Stomach (tissue), 9 donors: Measurements from ENCODE around the gene ENPP6. TPM values are rescaled to one million over a fixed set of nuclear protein-coding genes. Genes with fewer than 3 reads are reported as not detected.

Source experiments
- DNase-seq, 2 donors: peaks; one replicate each; pipeline versions ENCODE4 v3.0.0 to v3.0.0-alpha.2; 2013 to 2019
- H3K27ac ChIP-seq, 5 donors: fragments of 200-600 bp in 4 of 5; sonication (generic) in 4 of 5; one replicate each; pipeline ENCODE4 v1.5.1; 2013 to 2019; ENCODE audit warnings: mild to moderate bottlenecking in 1 of 5, moderate library complexity in 1 of 5
- H3K27me3 ChIP-seq, 3 donors: fragments of 200-600 bp; sonication (generic); one replicate each; pipeline ENCODE4 v1.5.1; 2017 to 2019; ENCODE audit warnings: mixed run types in 1 of 3
- H3K36me3 ChIP-seq, 4 donors: fragments of 200-600 bp; sonication (generic); 1 replicate in 3 of 4; 2 replicates in 1 of 4; pipeline ENCODE4 v1.5.1; 2016 to 2019
- H3K4me1 ChIP-seq, 4 donors: fragments of 200-600 bp; sonication (generic); one replicate each; pipeline ENCODE4 v1.5.1; 2016 to 2019
- H3K4me3 ChIP-seq, 4 donors: fragments of 200-600 bp; sonication (generic) in 3 of 4; one replicate each; pipeline ENCODE4 v1.5.1; 2016 to 2019; ENCODE audit warnings: mild to moderate bottlenecking in 1 of 4
- H3K9me3 ChIP-seq, 4 donors: fragments of 200-600 bp; sonication (generic); one replicate each; pipeline ENCODE4 v1.5.1; 2016 to 2019
- EP300 ChIP-seq: sonication (generic); formaldehyde crosslinking; IDR thresholded peaks from one replicate; pipeline ENCODE4 v1.6.1; 2017; ENCODE audit warnings: antibody characterized with exemption
- POLR2A ChIP-seq, 4 donors: fragments of 450-650 bp; IDR thresholded peaks; one replicate each; pipeline ENCODE4 v1.6.1; 2016; ENCODE audit warnings: antibody characterized with exemption in 4 of 4, control low read depth in 2 of 4, mild to moderate bottlenecking in 1 of 4, moderate library complexity in 1 of 4
- POLR2AphosphoS5 ChIP-seq, 3 donors: sonication (generic); formaldehyde crosslinking; IDR thresholded peaks; one replicate each; pipeline ENCODE4 v1.6.1; 2016; ENCODE audit warnings: antibody characterized with exemption in 3 of 3
- WGBS, 5 donors: extraction: QIAGEN DNeasy Blood & Tissue Kit in 3 of 5; methylation state at CpG; one replicate each; pipeline versions ENCODE4 v1.1.5 to v1.1.7; 2013 to 2018; 5-methylcytosine and 5-hydroxymethylcytosine counted together
- intact Hi-C: fragments of 100-400 bp; cut with DNase I; formaldehyde crosslinking; loops from one replicate; pipeline ENCODE4 v1.15.1; 2023; ENCODE audit warnings: low total_unique reads
- polyA plus RNA-seq, 3 donors: library from polyadenylated mRNA; stranded (reverse); fragments of 200-250 nt; gene quantifications; one replicate each; pipeline ENCODE4 v1.2.3, GENCODE V29; 2013
- total RNA-seq, 5 donors: library from RNA; depleted of rRNA; stranded (reverse); fragments of >200 nt; gene quantifications; one replicate each; pipeline versions ENCODE4 v1.1.0 to v1.2.3, GENCODE V29; 2014 to 2016
- TF ChIP-seq, protein P1 (sequence below), 7 experiments: fragments of 450-650 bp in 4 of 7; fragments of 200-600 bp in 3 of 7; sonication (generic) in 3 of 7; IDR thresholded peaks; one replicate each; pipeline ENCODE4 v1.5.1; 2016 to 2019; ENCODE audit warnings: antibody characterized with exemption in 7 of 7, control low read depth in 2 of 7, mild to moderate bottlenecking in 1 of 7
- donor health status: healthy with polysubstance abuse.
- donor health status: Bipolar disorder and iron deficiency.
- donor health status: healthy.

Gene ENPP6
- total and polyA plus RNA-seq, 8 donors: 0.25 to 3.5 (median 0.70) TPM; not detected in 4

DNA sequence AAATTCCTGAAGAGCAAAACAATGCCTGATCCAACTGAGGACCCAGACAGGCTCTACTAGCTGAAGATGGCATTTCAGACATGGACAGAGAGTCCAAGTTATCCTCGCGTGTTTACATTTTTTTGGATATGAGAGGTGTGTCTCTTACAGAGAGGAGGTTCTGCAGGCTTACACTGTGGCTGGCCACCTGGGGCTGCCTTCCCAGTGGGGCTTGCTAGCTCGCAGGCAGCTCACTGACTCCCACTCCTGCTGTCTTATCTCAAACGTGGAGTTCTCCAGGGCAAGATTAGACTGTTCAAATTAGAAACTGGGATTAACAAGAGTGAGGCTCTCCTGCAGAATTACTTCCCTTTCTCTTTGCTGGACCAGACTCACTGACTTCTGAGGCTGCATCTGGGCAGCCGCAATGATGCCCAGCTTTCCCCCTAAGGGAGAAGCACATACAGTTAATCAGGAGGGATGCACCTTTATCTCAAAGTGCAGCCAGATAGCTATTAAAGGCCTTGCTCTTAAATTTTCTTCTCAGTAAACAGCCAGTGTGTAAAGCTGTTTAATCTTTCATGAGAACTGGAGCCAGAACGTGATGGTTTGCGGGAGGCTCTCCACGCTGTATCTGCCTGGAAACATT is 123.0 kb downstream of the ENPP6 start:
- Histone ChIP-seq H3K4me1 (peaks cover 0 to 17% (median 2%) of the 10 kb centered on the region in 4 donors), H3K9me3 (no peaks in the 10 kb centered on the region), H3K27ac (no peak overlapping the region), H3K4me3 (no peak overlapping the region), H3K36me3 (no peaks in the 10 kb centered on the region), H3K27me3 (no peaks in the 10 kb centered on the region)
- intact Hi-C loops: no loop called here
- no peak for DNase-seq
- TF ChIP-seq EP300 (no peak), POLR2AphosphoS5 (IDR thresholded peaks at IDR 0.05) (no peak), POLR2A (IDR thresholded peaks at IDR 0.05) (no peak)
- TF ChIP-seq, protein P1, sequence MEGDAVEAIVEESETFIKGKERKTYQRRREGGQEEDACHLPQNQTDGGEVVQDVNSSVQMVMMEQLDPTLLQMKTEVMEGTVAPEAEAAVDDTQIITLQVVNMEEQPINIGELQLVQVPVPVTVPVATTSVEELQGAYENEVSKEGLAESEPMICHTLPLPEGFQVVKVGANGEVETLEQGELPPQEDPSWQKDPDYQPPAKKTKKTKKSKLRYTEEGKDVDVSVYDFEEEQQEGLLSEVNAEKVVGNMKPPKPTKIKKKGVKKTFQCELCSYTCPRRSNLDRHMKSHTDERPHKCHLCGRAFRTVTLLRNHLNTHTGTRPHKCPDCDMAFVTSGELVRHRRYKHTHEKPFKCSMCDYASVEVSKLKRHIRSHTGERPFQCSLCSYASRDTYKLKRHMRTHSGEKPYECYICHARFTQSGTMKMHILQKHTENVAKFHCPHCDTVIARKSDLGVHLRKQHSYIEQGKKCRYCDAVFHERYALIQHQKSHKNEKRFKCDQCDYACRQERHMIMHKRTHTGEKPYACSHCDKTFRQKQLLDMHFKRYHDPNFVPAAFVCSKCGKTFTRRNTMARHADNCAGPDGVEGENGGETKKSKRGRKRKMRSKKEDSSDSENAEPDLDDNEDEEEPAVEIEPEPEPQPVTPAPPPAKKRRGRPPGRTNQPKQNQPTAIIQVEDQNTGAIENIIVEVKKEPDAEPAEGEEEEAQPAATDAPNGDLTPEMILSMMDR (IDR thresholded peaks at IDR 0.05): no peak
- 40 to 63% (median 56%) methylated on average over 8 of the region's 8 CpGs for WGBS, 5 donors

DNA sequence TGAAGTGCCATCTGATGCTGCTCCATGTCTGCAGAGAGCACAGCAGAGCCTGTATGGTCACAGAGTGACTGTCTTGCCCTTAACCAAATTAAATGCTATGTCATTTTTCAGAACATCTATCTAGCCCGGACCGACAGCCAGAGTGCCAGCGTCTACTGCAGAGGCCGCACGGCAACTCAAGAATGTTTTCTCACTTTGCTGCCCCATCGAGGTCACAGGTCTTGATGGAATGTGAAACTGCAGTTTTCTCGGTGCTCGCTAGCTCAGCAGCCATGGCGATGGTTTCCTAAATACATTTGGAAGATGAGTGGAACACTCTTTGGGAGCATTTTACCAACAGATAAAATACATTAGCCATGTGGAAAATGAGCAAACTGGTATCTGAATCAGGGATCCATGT is 125.7 kb downstream of the ENPP6 start:
- no peak overlapping the region for H3K4me3 ChIP-seq
- H3K4me1 ChIP-seq: peaks cover 0 to 13% (median under 1%) of the 10 kb centered on the region in 4 donors
- no peak overlapping the region for H3K27ac ChIP-seq
- H3K9me3 ChIP-seq: peaks cover 0 to 4% (median 0%) of the 10 kb centered on the region in 4 donors
- intact Hi-C loops: no loop called here
- no peaks in the 10 kb centered on the region for H3K36me3 ChIP-seq
- no peaks in the 10 kb centered on the region for H3K27me3 ChIP-seq
- TF ChIP-seq, protein P1 (IDR thresholded peaks at IDR 0.05): no peak
- no peak for TF ChIP-seq EP300
- no peak for TF ChIP-seq POLR2AphosphoS5 (IDR thresholded peaks at IDR 0.05)
- TF ChIP-seq POLR2A (IDR thresholded peaks at IDR 0.05): no peak
- no peak for DNase-seq
- WGBS, 5 donors: 82 to 87% (median 84%) methylated on average over 9 of the region's 9 CpGs

DNA sequence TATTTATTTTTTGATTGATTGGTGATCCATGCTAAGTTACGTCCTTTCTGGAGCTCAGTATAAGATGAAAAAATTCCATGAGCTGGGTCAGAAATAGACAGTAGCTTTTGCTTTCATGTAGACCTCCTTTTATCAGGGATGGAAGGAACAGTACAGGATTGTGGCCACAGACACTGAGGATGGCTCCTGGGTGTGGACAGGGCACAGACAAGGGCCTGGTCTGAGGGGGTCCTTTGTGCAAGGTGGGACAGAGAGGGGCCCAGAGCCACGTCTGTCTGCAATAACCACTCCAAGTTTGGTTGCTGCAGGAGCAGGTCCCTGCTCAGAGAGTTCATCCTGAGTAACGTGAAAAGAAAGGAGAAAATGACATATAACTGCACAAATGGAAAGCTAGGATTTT is 127.1 kb downstream of the ENPP6 start:
- Histone ChIP-seq H3K4me3 (no peak overlapping the region), H3K4me1 (peaks cover 0 to 8% (median 0%) of the 10 kb centered on the region in 4 donors), H3K36me3 (no peaks in the 10 kb centered on the region), H3K9me3 (peaks cover 0 to 4% (median 0%) of the 10 kb centered on the region in 4 donors), H3K27me3 (no peaks in the 10 kb centered on the region), H3K27ac (no peak overlapping the region)
- DNase-seq: no peak
- TF ChIP-seq, protein P1 (IDR thresholded peaks at IDR 0.05): no peak
- TF ChIP-seq POLR2A (IDR thresholded peaks at IDR 0.05) (no peak), EP300 (no peak), POLR2AphosphoS5 (IDR thresholded peaks at IDR 0.05) (no peak)
- intact Hi-C loops: no loop called here
- WGBS, 5 donors: 74 to 81% (median 80%) methylated on average over 3 of the region's 3 CpGs

DNA sequence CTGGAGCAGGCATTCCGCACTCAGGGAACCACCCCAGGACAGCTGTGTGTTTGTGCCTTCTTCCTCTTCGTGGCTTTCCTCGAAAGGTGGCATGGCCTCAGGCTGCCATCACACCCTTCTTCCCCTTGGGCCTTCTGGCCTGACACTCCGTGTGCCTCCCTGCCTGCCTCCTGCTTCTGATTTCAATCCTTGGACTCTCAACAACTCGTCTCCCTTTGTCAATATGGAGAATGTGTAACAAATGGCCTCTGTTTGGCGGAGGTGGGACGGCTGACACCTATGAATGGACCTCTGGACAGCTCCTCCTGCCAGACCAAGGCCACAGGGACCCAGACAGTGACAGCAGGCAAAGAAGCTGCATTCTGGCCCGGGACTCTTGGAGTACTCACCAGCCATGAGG is 137.0 kb downstream of the ENPP6 start:
- TF ChIP-seq EP300: no peak
- TF ChIP-seq POLR2A (IDR thresholded peaks at IDR 0.05): no peak
- TF ChIP-seq, protein P1 (IDR thresholded peaks at IDR 0.05): no peak
- TF ChIP-seq POLR2AphosphoS5 (IDR thresholded peaks at IDR 0.05): no peak
- no peak for DNase-seq
- 62 to 74% (median 66%) methylated on average over 5 to 8 of the region's 8 CpGs for WGBS, 5 donors

More for the DNA sequence above, 137.0 kb downstream of the ENPP6 start:
- Histone ChIP-seq H3K9me3 (no peaks in the 10 kb centered on the region), H3K4me3 (no peak overlapping the region), H3K36me3 (no peaks in the 10 kb centered on the region), H3K27ac (no peak overlapping the region), H3K4me1 (no peaks in the 10 kb centered on the region), H3K27me3 (peaks cover 0 to 9% (median 0%) of the 10 kb centered on the region in 3 donors)
- intact Hi-C loops: no loop called here
